HG03565 (cell line): ENCODE data around the gene CSN1S1.
"Not testable (repeated sequence)": the region's sequence is repeated elsewhere in the genome, so short reads cannot be mapped to it uniquely, and the experiment has no call there.

Experiments
- ATAC-seq: cut with Tn5 transposase; IDR thresholded peaks from one replicate; pipeline ENCODE4 v1.9.1; 2021; ENCODE audit warnings: mild to moderate bottlenecking, moderate library complexity; ENCODE audit not compliant: unreplicated experiment

The CSN1S1 gene

DNA sequence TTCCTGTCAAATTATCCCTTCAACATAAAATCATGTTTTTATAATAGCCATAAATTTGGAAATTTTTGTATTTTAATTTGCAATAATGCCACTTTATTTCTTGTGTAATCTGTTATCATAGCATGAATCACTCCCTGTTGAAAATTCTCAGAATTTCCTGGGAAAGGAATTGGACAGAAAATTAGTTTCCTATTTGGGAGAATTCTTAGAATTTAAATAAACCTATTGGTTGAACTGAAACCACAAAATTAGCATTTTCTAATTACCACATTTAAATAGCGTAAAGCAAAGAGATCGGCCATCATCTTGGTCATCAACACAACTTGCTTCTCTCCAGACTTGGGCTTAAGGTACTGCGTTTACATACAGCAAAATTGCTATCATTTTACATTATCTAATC, at the start of gene CSN1S1:
CSN1S1 (plus strand) TSS at position 301 of the 400 bp plus-strand sequence. CDS start 1,488 bp downstream, outside the sequence.
- ATAC-seq: no peak

GRCh38 chr4:69881173-69881773, 49.6 kb upstream of the CSN1S1 start:
- peak; percentile 75 for ATAC-seq

- no peak for ATAC-seq
Observed at GRCh38 chr4:69882150-69882549, 48.7 kb upstream of the CSN1S1 start.

DNA sequence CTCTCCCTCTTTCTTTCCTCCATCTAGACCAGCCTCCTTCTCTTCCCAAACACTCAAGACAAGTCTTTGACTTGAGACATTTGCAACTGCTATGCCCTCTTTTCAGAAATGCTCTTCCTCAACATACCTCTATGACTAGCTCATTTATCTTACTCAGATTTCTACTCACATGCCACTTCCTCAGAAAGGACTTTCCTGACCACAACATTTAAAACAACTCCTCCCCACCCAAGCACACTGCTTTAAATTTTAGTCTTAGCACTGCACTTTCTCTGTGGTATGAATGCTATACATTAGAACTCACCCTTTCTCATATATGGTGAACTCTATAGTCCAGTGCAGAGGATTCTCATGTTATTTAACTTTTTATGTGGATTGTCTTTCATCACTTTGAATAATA, 42.5 kb upstream of the CSN1S1 start:
- no peak for ATAC-seq

DNA sequence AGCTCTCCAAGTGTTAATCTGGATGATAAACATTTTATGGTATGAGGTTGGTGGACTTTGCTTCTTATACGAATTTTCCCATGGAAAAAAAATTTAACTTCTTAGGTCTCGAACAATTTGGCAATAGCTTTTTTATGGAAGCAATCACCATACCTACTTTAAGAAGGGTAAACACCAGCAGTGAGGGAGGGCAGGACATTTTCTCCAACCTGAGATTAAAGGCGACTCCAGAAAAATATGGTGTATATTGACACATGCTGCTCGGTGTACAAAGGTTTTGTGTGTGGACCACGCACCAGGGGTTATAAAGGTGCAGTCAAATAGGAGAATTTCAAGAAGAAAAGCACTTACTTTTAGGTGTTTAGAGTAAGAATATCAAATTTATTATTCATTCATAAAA, 36.7 kb upstream of the CSN1S1 start:
- ATAC-seq: no peak

DNA sequence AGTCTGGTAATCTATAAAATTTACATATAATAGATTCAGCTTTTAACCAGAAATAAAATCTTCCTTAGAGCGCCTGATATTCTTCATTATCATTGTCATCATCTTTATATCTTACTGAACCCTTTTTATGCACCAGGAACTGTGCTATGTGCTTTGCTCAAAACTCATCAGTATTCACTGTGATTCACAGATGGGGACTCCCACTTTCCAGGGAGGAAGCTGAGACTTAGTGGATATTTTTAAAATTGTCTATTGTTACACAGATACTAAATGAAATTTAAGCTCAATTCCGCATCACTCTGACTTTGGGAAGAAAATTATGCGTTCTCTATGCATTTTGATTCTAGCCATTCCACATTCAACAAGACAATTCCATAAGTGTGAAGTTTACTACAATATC, 36.1 kb upstream of the CSN1S1 start:
- ATAC-seq: no peak

DNA sequence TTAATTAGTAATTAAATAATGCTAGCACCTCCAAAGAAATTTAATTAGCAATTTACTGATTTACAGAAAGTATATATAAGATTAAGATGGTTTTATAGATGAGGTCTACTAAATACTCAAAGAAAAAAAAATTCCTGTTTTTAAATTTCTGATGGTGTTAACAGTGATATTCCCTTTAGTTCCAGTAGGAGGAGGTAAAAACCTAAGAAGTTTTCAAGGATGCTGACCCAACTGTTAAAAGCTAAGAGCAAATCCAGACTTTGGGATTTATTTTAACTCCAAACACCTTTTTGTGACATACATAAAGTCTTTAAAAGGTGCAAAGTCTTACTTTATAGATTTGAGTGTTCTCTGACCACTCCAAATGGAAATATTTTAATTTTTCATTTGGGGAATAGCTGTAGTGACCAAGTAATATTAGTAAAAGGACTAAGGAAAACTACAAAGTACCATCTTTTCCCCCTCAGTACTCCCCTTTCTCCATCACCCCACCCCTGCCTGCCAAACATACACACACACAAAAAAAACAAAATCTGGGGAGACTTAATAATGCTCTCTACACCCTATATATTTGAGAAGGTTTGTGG, 34.2 kb upstream of the CSN1S1 start:
- no peak for ATAC-seq

DNA sequence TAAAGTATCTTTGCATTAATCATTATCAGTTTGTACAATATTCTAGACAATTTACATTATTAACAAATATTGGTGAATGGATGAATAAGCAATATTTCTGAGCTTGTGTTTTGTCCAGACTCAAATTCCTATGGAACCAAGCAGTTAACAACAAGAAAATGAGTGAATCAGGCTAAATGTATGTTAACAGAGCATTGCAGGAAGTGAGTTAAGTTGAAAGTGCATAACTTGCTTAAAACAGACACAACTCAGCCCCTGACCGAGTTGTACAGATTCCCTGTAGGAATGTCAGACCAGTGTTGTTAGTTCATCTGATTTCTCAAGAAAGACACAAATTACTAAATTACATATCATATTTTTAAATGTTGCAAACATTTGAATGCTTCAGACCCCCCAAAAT, 23.7 kb upstream of the CSN1S1 start:
- ATAC-seq: no peak

DNA sequence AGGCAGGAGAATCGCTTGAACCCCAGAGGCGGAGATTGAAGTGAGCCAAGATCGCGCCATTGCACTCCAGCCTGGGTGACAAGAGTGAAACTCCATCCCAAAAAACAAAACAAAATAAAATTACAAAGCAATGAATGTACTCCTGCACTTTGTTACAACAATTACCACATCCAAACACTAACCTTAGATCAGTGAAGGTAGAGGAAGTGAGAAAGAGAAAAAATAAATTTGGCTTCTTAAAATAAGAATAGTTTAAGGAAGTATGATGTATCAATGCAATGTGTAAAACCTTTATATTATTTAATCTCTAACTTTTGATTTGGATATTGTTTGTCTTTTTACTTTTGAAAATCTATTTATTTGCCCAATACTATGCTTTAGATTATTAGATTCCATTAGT, 21.7 kb upstream of the CSN1S1 start:
- ATAC-seq: peak; percentile 35

GRCh38 chr4:69910016-69910782, 20.7 kb upstream of the CSN1S1 start:
- peak; percentile 84 for ATAC-seq

GRCh38 chr4:69920874-69921273, 10.0 kb upstream of the CSN1S1 start:
- ATAC-seq: no peak

DNA sequence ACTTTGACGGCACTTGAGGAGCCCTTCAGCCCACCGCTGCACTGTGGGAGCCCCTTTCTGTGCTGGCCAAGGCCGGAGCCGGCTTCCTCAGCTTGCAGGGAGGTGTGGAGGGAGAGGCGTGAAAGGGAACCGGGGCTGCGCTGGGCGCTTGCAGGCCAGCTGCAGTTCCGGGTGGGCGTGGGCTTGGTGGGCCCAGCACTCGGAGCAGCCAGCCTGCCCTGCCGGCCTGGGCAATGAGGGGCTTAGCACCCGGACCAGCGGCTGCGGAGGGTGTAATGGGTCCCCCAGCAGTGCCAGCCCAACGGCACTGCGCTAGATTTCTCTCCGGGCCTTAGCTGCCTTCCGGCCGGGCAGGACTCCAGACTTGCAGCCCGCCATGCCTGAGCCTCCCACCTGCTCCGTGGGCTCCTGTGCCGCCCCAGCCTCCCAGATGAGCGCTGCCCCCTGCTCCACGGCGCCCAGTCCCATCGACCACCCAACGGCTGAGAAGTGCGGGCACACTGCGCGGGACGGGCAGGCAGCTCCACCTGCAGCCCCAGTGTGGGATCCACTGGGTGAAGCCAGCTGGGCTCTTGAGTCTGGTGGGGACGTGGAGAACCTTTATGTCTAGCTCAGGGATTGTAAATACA, 7.0 kb upstream of the CSN1S1 start:
- not testable (repeated sequence) for ATAC-seq

- ATAC-seq: no peak
Observed at GRCh38 chr4:69934150-69934549, 3.3 kb downstream of the CSN1S1 start.

GRCh38 chr4:69936566-69936965, 5.7 kb downstream of the CSN1S1 start:
- ATAC-seq: no peak

DNA sequence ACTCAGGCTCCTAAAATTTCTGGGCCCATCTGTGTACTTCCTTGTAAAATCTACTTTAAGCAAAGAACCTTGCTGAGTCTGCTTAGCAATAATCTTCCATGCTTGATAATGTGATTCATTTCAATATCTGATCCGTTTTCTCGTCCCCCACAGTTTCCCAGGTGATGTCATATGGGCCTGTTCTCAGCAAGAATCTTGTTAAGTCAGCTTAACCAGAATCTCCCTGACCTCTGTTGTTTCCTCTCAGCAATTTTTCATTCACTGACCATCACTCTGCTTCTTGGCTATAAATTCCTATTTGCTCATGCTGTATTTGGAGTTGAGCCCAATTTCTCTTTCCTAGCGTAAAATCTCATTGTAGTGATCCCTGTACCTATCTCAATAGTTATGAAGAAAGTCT, 20.7 kb downstream of the CSN1S1 start:
- no peak for ATAC-seq

DNA sequence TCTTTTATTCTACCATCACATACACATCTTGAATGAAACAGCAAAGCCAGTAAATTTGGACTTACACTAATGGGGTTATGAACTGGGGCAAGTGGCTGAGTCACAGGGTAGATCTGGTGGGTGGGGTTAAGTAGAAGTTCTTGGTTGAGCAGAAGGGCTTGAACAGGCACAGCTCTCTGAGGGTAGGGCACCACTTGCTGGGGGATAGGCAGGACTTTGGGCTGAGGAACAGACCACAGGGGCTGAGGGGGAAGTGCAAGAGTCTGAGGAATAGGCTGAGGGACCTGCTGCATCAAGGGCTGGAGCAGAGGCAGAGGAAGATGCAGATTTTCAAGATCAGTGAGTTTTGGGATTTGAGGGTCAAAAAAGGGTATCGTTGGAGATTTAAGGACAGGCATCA, 26.3 kb downstream of the CSN1S1 start:
- ATAC-seq: no peak

GRCh38 chr4:69965628-69966027, 34.8 kb downstream of the CSN1S1 start, which contains the start of gene CSN2:
Gene CSN2, minus strand, starts transcription at chr4:69965728. Its CDS starts 4,733 bp downstream, at chr4:69960995.
- ATAC-seq: no peak

DNA sequence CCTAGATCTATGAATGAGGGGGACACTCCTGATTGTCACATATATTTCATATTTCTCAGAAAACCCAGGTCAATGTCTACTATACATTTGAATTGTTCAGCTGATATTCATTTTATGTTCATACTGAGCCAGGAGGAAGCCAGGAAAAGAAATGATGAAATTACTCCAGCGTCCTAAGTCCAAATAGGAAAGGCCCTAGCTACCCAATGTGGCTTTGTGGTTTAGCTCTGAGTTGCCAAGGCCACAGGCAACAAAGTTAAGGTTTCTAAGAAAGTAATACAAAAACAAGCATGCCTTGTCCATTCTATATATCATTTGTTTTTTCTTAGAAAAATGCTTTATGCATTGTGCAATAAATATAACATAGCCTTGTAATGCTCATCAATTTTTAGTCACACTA, 39.2 kb downstream of the CSN1S1 start:
- no peak for ATAC-seq

DNA sequence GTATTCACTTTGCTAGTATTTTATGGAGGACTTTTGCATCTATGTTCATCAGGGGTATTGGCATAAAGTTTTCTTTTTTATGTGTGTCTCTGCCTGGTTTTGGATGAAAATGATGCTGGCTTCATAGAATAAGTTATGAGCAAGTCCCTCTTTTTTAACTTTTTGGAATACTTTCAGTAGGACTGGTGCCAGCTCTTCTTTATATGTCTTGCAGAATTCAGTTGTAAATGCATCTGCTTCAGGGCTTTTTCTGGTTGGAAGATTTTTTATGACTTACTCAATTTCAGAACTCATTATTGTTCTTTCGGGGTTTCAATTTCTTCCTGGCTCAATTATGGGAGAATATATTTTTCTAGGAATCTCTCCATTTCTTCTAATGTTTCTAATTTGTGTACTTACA, 43.8 kb downstream of the CSN1S1 start:
- no peak for ATAC-seq

GRCh38 chr4:69977582-69977981, 46.7 kb downstream of the CSN1S1 start:
- no peak for ATAC-seq

DNA sequence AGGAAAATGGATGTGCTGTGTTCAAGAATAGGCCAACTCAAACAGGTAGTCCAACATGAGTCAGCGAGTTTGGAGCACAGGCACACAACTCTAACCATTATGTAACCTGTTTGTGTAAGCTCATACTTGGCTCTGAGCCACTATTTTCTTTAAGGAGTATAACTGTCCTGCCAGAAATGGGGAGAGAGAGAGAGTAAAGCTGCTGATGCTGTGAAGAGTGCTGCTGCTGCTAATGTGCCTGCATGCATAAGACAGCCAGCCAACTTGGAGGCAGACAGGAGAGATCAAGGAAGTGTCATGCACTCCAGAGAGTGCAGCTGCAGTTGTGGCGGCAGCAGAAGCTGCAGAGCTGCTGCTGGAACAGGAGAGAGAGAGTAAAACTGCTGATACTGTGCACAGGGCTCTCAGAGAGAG, 53.2 kb downstream of the CSN1S1 start:
- ATAC-seq: peak; percentile 42

DNA sequence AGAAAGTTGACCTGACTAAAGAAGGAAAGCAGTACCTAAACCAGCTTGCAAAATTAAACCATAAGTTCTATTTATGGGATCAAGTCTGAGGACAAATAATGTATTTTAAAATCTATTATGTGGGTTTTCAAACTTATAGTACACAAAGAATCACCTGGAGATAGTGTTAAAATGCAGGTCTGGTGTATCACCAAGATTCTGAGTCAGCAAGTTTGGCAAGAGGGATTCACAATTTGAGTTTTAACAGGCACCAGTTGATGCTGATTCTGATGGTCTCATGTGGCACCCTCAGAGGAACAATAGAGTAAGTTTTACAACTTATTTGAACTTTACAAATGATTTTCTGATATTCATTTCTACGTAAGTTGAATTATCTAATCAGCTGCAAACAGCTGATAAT, 55.8 kb downstream of the CSN1S1 start:
- ATAC-seq: no peak
